Endodermal cell (in vitro differentiated cells): ENCODE results near the gene TRPV4. TPM values are rescaled to one million over a fixed set of nuclear protein-coding genes. Genes with fewer than 3 reads are reported as not detected.

ENCODE experiments used
- DNase-seq: peaks from one replicate; pipeline ENCODE4 v3.0.0-alpha.2; 2017
- H3K27ac ChIP-seq: 2 replicates; pipeline ENCODE4 v1.5.1; 2013; ENCODE audit warnings: mild to moderate bottlenecking, low read depth, low read length, moderate library complexity
- H3K27me3 ChIP-seq: 2 replicates; pipeline ENCODE4 v1.6.1; 2013; ENCODE audit warnings: mild to moderate bottlenecking, low read length, moderate library complexity; ENCODE audit not compliant: insufficient read depth, control insufficient read depth, poor library complexity, severe bottlenecking
- H3K36me3 ChIP-seq: 2 replicates; pipeline ENCODE4 v1.7.0; 2013; ENCODE audit warnings: mild to moderate bottlenecking, low read length, moderate library complexity; ENCODE audit not compliant: control insufficient read depth, insufficient read depth
- H3K4me1 ChIP-seq: one replicate; pipeline ENCODE4 v1.7.0; 2013; ENCODE audit warnings: low read length; ENCODE audit not compliant: control insufficient read depth, insufficient read depth
- H3K4me3 ChIP-seq: 2 replicates; pipeline ENCODE4 v1.5.1; 2013; ENCODE audit warnings: mild to moderate bottlenecking, low read length, moderate library complexity
- H3K9ac ChIP-seq: 2 replicates; pipeline ENCODE4 v1.6.1; 2013; ENCODE audit warnings: mild to moderate bottlenecking, low read length, moderate library complexity; ENCODE audit not compliant: poor library complexity, severe bottlenecking; ENCODE audit errors: extremely low read depth
- H3K9me3 ChIP-seq: 2 replicates; pipeline ENCODE4 v1.6.1; 2013; ENCODE audit warnings: mild to moderate bottlenecking, low read length, moderate library complexity; ENCODE audit not compliant: control insufficient read depth
- H3K27ac Mint-ChIP-seq: 2 replicates; pipeline ENCODE4 v1.8.0; 2020; ENCODE audit warnings: mixed read lengths
- H3K27me3 Mint-ChIP-seq: 2 replicates; pipeline ENCODE4 v1.8.0; 2021; ENCODE audit warnings: mild to moderate bottlenecking, mixed read lengths; ENCODE audit not compliant: insufficient read depth
- H3K36me3 Mint-ChIP-seq: 2 replicates; pipeline ENCODE4 v1.8.0; 2020; ENCODE audit warnings: low read depth, mixed read lengths
- H3K4me1 Mint-ChIP-seq: 2 replicates; pipeline ENCODE4 v1.8.0; 2020; ENCODE audit warnings: mixed read lengths
- H3K4me3 Mint-ChIP-seq: 2 replicates; pipeline ENCODE4 v1.8.0; 2020; ENCODE audit warnings: mild to moderate bottlenecking, moderate library complexity, mixed read lengths
- H3K9me3 Mint-ChIP-seq: 2 replicates; pipeline ENCODE4 v1.8.0; 2020; ENCODE audit warnings: mild to moderate bottlenecking, mixed read lengths
- CTCF ChIP-seq: fragments of 200-600 bp; sonication (generic); conservative IDR thresholded peaks from 2 replicates; pipeline ENCODE4 v1.5.0; 2021; ENCODE audit warnings: antibody characterized with exemption, mild to moderate bottlenecking
- WGBS, 2 experiments: methylation state at CpG; one replicate each; pipeline versions ENCODE4 v1.1.5 to v1.1.7; 2013; ENCODE audit warnings: missing lambda C conversion rate in 2 of 2, mixed read lengths in 1 of 2; ENCODE audit not compliant: insufficient coverage in 1 of 2, insufficient read length in 1 of 2; 5-methylcytosine and 5-hydroxymethylcytosine counted together
- total RNA-seq, 2 donors: library from RNA; stranded (reverse); fragmentation: NEBNext Ultra II Directional in 1 of 2; extraction: Animal tissue kit (Norgen Biotek cat#: 25700) in 1 of 2; gene quantifications; 2 replicates in 1 of 2; 3 replicates in 1 of 2; pipeline ENCODE4 v1.2.1, GENCODE V29; 2021

Gene TRPV4
- total RNA-seq, 2 donors from 2014 or later, result 14.0 to 14.2 TPM

GRCh38 chr12:109773384-109774011 lies 59.7 kb downstream of the TRPV4 start:
- Histone ChIP-seq H3K27me3 (no peaks in the 10 kb centered on the region), H3K4me1 (no peaks in the 10 kb centered on the region), H3K27ac (no peak overlapping the region), H3K4me3 (no peak overlapping the region), H3K9ac (no peak overlapping the region), H3K36me3 (no peaks in the 10 kb centered on the region), H3K9me3 (no peaks in the 10 kb centered on the region)
- no peak for TF ChIP-seq CTCF
- peaks cover 1% of the 10 kb centered on the region for H3K9me3 Mint-ChIP-seq
- H3K27ac Mint-ChIP-seq, result no peak overlapping the region
- WGBS, 2 experiments, result 79 to 85% methylated on average over 18 to 21 of the region's 21 CpGs
- H3K36me3 Mint-ChIP-seq, result peaks cover 8% of the 10 kb centered on the region
- no peak overlapping the region for H3K4me3 Mint-ChIP-seq
- peaks cover 9% of the 10 kb centered on the region for H3K4me1 Mint-ChIP-seq
- H3K27me3 Mint-ChIP-seq, result no peaks in the 10 kb centered on the region
- DNase-seq, result peak; percentile 58

- DNase-seq, result peak; percentile 56
- no peaks in the 10 kb centered on the region for H3K9me3 Mint-ChIP-seq
- WGBS, 2 experiments, result 87 to 94% methylated on average over 8 to 12 of the region's 12 CpGs
- peaks cover 11% of the 10 kb centered on the region for H3K36me3 Mint-ChIP-seq
- Histone ChIP-seq H3K4me1 (no peaks in the 10 kb centered on the region), H3K9ac (no peak overlapping the region), H3K27me3 (no peaks in the 10 kb centered on the region), H3K4me3 (no peak overlapping the region), H3K36me3 (no peaks in the 10 kb centered on the region), H3K9me3 (no peaks in the 10 kb centered on the region), H3K27ac (no peak overlapping the region)
- H3K4me1 Mint-ChIP-seq, result peaks cover 9% of the 10 kb centered on the region
- no peaks in the 10 kb centered on the region for H3K27me3 Mint-ChIP-seq
- no peak overlapping the region for H3K4me3 Mint-ChIP-seq
- TF ChIP-seq CTCF, result no peak
- H3K27ac Mint-ChIP-seq, result no peak overlapping the region
These were observed 60.4 kb downstream of the TRPV4 start for GRCh38 chr12:109772622-109773321.

- H3K9ac ChIP-seq, result no peak overlapping the region
- no peaks in the 10 kb centered on the region for H3K27me3 ChIP-seq
- no peak overlapping the region for H3K27ac ChIP-seq
- H3K9me3 Mint-ChIP-seq, result no peaks in the 10 kb centered on the region
- no peaks in the 10 kb centered on the region for H3K9me3 ChIP-seq
- no peak overlapping the region for H3K4me3 Mint-ChIP-seq
- H3K4me1 Mint-ChIP-seq, result peaks cover 9% of the 10 kb centered on the region
- peak overlapping the region; percentile 30 for H3K27ac Mint-ChIP-seq
- WGBS, 2 experiments, result 92 to 94% methylated on average over 10 to 17 of the region's 17 CpGs
- H3K36me3 ChIP-seq, result peaks cover 5% of the 10 kb centered on the region
- TF ChIP-seq CTCF, result peak; percentile 63
- peaks cover 11% of the 10 kb centered on the region for H3K36me3 Mint-ChIP-seq
- DNase-seq, result peak; percentile 68
- H3K4me1 ChIP-seq, result no peaks in the 10 kb centered on the region
- H3K27me3 Mint-ChIP-seq, result no peaks in the 10 kb centered on the region
- H3K4me3 ChIP-seq, result no peak overlapping the region
These were observed 61.2 kb downstream of the TRPV4 start for GRCh38 chr12:109771746-109772621.
